Epidermal melanocyte (primary cell): ENCODE data around the gene OR6B1.

Experiments
- DNase-seq: peaks from one replicate; pipeline ENCODE4 v3.0.0; 2011; ENCODE audit warnings: low spot score; ENCODE audit not compliant: insufficient read length

The OR6B1 gene

GRCh38 chr7:144000020-144000419 lies at the start of gene OR6B1:
OR6B1 (plus strand) TSS chr7:144000320; CDS start chr7:144003997, 3,677 bp downstream.
- no peak for DNase-seq

- DNase-seq, result no peak
These were observed 46.7 kb upstream of the OR6B1 start for GRCh38 chr7:143953421-143953820.

- DNase-seq, result no peak
These were observed 46.0 kb upstream of the OR6B1 start for GRCh38 chr7:143954135-143954534.

GRCh38 chr7:143954544-143954943 lies 45.6 kb upstream of the OR6B1 start, which contains the start of gene OR2F1:
OR2F1 (plus strand) TSS chr7:143954844; CDS start chr7:143959971, 5,127 bp downstream.
- no peak for DNase-seq

- DNase-seq, result no peak
These were observed 41.3 kb upstream of the OR6B1 start for GRCh38 chr7:143958781-143959180.

GRCh38 chr7:143960813-143961610 lies 39.1 kb upstream of the OR6B1 start:
- no peak for DNase-seq

- DNase-seq, result no peak
These were observed 34.8 kb upstream of the OR6B1 start for GRCh38 chr7:143965280-143965679.

- no peak for DNase-seq
These were observed 32.7 kb upstream of the OR6B1 start for GRCh38 chr7:143967398-143967797.

- DNase-seq, result no peak
These were observed 26.2 kb upstream of the OR6B1 start for GRCh38 chr7:143973870-143974416.

GRCh38 chr7:143974459-143974858 lies 25.7 kb upstream of the OR6B1 start:
- no peak for DNase-seq

- DNase-seq, result no peak
These were observed 24.5 kb upstream of the OR6B1 start for GRCh38 chr7:143975617-143976016.

GRCh38 chr7:143978585-143978984 lies 21.5 kb upstream of the OR6B1 start:
- no peak for DNase-seq

GRCh38 chr7:143979359-143979758 lies 20.8 kb upstream of the OR6B1 start:
- no peak for DNase-seq

- no peak for DNase-seq
These were observed 20.1 kb upstream of the OR6B1 start for GRCh38 chr7:143979998-143980397.

- no peak for DNase-seq
These were observed 19.2 kb upstream of the OR6B1 start for GRCh38 chr7:143980746-143981510.

- no peak for DNase-seq
These were observed 16.2 kb upstream of the OR6B1 start for GRCh38 chr7:143983960-143984359.

- no peak for DNase-seq
These were observed 12.6 kb upstream of the OR6B1 start for GRCh38 chr7:143987513-143987912.

- DNase-seq, result no peak
These were observed 11.0 kb upstream of the OR6B1 start for GRCh38 chr7:143988976-143989745.

GRCh38 chr7:143992670-143993069 lies 7.5 kb upstream of the OR6B1 start:
- DNase-seq, result no peak

- no peak for DNase-seq
These were observed 6.2 kb upstream of the OR6B1 start for GRCh38 chr7:143993924-143994323.

GRCh38 chr7:144001543-144001942 lies 1.4 kb downstream of the OR6B1 start:
- no peak for DNase-seq
